NCI-H187 treated with DMSO at 0.1 percent for 48 hours (cell line): ENCODE data around the gene TNFAIP8.

Source experiments
- DNase-seq: peaks from one replicate; lab custom pipeline; 2025; lab: John Stamatoyannopoulos, UW

TNFAIP8 gene

DNA sequence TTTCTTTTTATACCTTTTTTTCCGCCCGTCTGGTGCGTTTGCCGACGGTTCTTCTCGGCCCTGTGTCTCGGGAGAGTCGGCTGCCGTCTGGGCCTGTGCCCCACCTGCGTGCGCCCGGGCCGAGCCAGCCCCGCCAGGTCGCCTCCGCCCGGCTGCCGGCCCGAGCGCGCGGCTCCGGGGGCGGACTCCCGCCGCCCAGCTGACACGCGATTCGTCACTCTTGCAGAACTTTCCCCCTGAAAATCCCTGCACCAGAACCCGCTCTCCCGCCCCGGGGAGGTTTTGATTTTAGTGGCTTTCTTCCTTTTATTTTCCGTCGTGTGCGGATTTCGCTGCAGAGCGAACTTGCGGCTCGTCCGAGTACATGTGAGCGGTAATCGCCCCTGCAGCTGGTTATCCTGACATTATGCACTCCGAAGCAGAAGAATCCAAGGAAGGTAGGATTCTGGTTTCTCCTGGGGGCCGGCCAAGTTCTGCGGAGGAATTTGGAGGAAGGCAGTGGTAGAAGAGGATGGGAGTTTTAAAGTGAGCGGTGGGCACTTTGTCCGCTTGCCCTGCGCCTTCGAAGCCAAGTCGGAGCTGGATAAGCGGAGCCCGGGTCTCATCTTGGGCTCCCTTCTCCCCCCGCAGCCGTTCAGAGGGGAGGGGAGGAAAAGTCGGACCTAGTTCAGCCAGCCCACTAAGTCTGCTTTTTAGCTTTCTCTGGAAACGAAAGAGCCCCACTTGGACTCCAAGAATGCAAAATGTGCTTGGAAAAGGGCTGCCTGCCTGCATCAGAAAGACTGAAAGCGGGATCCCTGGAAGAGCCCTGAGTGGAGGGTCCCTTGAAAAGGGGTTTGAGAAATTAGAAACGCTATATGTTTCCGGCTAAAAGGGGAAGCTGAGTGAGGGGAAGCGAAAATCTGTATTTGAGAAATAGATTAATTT is at the start of gene TNFAIP8:
Gene TNFAIP8, plus strand, starts transcription at position 335 of the 927 bp plus-strand sequence. Its CDS starts 72 bp downstream, at position 407.
- DNase-seq = no peak

DNA sequence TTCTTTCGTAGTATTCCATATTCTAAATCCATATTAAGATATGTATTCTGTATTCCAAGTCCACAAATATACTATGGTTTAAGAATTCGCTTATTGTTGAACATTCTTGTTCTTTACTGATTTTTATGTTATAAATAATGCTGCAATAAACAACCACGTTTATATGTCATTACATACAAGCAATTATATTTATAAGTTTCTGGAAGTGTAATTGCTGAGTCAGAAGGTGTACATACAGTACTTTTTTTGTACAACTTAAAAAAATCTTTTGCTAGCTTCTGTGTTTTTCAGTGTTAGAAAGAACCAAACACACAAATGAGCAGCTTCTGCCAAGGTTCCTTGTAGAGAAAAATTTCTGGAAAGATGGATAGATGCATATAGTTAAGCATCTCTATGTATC is 48.6 kb upstream of the TNFAIP8 start:
- DNase-seq = no peak

DNA sequence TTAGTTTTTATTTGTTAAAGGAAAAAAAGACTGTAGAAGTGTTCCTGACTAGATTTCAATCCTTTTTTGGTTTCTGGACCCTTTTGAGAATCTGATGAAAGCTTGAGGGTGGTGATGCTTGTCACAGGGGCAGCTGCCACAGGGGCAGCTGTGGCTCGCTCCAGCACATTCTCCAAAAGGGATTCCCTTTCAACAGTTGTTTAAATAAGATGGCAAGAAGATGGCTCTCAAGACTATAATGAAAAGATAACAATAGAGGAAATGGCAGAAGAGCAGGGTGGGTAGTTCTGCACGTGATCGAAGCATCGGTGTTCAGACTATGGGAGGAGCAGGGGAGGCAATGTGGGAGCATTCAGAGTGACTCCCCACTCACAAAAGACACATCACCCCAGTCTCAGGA is 46.5 kb upstream of the TNFAIP8 start:
- DNase-seq = no peak

DNA sequence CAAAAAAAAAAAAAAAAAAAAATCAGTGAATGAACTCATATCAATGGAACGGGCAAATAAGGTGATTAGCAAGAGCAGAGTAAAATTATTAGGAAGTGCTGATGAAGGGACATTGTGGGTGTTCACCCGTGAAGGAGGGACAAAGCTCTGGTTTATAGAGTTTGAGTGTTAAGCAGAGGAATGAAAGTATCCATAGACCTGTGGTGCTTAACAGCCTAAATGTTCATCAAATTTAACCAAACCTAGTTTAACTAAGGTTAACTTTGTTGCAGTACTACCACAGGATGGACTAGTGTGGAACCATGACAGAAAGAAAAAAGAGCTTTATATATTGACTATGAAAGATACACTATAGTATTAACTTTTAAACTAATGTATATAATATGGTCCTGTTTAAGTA is 44.1 kb upstream of the TNFAIP8 start:
- no peak for DNase-seq

DNA sequence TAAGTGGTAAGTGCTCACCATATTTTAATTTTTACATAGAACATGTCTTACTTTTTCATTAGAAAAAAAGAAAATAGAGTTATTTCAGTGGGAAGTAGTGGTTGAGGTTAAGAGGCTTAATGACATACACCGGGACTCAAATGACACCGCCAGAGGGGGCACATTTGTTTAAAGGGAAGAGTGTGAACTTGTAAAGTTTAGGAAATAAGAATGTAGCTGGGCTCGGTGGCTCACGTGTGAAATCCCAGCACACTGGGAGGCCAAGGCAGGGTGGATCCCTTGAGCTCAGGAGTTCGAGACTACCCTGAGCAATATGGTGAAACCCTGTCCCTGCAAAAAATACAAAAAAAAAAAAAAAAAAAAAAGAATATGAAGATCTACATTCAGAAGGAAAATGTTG is 43.4 kb upstream of the TNFAIP8 start:
- no peak for DNase-seq

DNA sequence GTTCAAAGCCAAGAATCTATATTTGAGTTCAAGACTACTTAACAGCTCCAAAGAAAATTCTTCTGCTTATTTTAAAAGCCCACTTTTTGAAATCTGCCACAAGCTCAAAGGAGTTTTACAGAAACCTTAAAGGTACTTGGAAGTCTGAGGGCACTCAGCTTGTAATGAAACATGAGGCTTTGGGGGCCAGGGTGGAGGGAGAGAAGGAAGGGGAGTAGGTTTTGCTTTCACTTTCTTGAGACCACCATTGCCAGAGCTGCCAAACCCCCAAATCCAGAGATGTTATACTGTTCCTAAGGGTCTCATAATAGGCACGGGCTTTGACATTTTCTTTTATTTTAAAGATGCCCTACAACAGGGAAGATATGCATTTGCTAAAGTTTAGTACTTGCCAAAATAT is 42.6 kb upstream of the TNFAIP8 start:
- no peak for DNase-seq

DNA sequence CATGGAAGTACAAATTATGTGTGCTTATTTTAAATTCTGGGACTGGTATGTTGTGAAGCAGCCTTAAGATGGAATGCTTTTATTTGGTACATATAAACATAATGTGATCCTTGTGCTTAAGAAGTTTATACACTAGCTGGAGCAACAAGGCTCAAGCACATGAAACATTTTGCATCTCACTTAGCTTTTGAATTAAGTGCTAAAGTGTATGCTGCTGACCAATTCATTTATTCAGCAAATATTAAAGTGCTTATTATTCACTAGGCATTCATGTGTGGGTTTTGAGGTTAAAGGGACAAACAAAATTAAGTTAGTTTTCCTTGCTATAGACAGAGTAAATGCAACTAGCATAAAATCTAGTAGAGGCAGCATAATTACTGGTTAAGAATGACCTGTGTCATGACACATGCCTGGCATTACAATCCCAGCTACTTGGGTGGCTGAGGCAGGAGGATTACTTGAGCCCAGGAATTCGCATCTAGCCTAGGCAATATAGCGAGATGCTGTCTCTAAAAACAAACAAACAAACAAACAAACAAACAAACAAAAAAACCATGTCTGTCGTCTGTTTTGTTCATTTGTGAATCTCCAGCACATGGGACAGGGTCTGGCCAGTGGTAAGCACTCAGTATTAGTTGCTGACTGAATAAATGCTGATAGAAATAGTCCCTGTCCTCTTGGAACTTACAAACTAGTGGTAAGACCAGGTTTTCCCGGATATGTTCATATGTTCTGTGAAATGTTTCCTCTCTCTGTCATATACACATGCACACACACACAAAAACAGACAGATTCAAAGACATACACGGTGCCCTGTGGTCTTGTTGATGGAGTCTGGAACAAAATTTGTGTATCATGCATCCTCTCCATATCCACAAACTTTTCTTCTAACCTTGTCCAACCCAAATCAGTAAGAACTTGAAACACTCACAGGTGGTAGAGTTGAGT is 41.9 kb upstream of the TNFAIP8 start:
- DNase-seq = no peak

DNA sequence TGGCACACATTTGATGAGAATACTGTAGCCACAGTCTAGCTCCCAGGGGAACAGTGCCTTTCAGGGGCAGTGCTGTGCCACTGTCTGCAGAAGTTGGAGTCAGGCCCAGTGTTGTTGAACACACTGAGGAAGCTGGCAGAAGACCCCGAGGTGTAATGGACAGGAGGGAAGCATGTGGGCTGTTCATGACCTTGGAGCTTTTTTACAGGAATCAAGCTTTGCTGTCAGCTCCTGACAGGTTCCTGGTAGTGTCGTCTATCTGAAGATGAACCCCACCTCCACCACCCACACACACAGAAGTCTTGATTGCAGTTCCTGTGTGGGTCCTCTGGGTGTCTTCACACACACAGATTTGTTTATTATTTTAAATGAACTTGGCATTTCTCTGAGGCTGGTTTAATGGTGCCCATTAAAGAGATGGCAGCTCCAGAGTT is 40.3 kb upstream of the TNFAIP8 start:
- no peak for DNase-seq

DNA sequence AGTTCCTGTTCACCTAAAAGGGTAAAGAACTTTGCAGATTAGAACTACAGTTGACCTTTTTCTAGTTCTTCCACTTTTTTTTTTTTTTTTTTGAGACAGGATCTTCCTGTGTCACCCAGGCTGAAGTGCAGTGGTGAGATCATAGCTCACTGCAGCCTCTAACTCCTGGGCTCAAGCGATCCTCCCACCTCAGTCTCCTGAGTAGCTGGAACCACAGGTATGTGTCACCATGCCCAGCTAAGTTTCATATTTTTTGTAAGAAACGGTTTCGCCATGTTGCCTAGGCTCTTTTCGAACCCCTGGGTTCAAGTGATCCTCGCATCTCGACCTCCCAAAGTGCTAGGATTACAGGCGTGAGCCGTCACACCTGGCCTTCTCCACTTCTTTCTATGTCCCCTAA is 39.7 kb upstream of the TNFAIP8 start:
- DNase-seq = no peak

DNA sequence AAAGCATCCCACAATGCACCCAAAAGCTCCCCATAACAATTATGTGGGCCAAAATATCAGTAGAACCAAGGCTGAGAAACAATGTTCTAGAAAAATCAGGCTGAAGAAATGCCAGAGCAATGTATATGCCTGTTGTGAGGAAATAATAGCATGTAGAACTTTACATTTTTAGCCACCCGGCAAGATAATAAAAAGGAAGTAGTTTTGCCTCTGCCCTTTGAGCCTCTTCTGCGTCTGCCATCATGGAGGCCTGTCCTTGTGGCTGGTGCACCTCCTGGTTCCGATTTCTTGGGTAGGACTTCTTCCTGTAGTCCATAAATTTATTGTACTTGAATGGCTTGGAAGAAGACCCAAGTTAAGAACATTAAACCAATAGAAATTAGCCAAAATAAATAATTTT is 38.9 kb upstream of the TNFAIP8 start:
- DNase-seq = no peak

DNA sequence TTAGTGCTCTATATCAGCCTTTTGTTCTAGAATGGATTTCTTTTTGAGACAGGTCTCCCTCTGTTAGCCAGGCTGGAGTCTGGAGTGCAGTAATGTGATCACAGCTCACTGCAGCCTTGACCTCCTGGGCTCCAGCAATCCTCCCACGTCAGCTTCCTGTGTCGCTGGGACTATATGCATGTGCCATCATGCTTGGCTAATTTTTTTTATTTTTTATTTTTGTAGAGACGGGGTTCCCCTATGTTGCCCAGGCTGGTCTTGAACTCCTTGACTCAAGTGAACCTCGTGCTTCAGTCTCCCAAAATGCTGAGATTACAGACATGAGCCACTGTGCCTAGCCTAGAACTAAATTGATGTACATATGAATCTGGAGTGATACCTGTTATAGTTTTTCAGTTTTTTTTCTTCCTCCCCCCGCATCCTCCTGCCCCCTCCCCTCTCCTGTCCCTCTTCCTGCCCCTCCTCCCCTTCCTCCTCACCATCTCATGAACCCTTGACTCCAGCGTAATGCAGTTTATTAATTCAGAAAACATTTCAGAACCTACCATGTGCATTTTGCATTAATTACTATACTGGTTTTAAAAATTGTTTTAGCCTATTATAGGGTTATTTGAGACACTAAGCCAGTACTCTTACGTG is 37.4 kb upstream of the TNFAIP8 start:
- no peak for DNase-seq

DNA sequence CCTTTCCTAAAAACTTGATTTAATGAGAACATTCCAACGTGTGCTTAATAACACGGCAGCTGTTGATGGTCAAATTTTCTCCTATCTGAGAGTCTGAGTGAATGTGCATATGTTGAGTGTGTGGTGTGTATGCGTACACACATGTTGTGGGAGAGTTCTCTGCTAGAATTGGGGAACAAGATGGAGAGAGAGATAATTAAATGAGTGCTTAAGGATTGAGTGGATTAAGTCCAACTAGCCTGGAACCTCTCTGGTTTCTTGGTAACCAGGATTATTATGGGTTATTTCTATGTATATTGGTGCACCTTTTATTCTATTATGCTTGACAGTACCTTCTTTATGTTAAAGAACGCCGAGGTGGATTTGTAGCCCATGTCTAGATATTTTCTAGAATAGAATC is 36.4 kb upstream of the TNFAIP8 start:
- no peak for DNase-seq

DNA sequence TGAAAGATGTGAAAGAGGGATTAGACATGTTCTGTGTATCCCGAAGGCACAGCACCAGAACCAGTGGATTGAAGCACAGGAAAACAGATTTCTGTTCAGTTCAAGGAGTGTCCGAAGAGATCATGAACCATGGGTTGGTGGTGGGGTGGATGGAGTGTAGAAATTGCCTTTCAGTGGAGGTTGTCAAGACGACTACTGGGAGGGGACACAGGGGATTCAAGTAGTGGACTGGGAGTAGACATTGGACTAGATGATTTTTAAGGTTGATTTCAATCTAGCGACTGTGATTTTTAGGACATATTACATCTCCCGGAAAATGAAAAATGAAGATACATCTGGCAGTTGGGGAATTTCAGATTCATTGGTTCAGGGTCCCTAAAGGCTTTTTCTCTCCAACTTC is 35.9 kb upstream of the TNFAIP8 start:
- no peak for DNase-seq

DNA sequence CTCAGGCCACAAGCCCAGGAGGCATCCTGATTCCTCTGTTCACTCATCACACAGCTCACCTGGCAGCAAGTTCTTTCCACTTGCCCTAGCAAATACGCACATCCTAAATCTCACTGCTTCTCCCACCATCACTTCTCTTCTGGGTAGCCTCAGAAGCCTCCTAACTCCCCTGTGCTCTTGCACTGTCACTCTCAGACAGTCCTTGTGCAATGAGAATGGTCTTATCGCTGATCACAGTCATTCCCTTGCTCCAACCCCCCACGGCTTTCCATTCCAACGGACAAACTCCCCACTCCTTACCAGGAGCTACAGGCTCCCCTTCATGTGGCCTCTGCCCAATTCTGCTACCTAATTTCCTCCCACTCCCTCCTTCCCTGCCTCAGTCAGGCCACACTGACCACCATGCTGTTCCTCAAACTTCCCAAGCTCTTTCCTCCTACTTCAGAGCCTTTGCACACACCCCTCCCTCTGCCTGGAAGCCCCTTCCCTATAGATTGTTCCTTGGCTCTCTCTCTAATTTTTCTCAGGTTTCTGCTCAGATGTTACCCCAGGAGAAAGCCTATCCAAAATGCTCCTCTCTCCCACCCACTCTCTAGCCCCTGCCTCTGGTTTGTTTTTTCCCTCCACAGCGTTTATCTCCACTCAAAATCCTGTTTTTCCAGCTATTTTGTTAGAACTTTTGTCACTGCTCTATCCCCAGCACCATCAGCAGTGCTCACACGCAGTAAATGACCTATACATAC is 34.1 kb upstream of the TNFAIP8 start:
- no peak for DNase-seq

DNA sequence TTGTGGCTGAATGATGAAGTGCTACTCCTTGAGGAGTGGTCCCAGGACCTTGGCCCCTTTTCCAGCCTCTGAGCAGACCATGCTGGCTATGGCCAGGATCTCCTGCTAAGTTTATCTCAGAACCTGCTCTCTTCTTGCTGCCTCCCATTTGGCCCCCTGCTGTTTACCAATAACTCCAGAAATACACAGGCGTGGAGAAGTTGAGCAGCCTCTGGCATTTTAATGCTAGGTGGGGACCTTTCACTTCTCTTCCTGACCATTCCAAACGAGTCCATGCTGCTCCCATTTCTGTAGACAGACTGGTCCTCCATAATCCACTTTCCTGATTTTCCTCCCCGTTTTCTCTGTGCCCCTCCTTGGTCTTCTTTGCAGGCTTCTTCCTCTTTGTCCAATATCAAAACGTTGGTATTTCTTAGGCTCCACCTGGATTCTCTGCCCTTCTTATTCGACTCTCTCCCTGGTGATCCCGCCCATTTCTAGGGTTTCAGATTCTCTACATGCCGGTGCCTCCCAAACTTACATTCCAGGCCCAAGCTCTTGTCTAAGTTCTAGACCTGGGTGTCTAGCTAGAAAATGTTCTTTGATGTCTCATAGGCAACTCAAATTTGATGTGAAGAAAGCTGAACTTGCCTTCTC is 33.4 kb upstream of the TNFAIP8 start:
- DNase-seq = no peak

DNA sequence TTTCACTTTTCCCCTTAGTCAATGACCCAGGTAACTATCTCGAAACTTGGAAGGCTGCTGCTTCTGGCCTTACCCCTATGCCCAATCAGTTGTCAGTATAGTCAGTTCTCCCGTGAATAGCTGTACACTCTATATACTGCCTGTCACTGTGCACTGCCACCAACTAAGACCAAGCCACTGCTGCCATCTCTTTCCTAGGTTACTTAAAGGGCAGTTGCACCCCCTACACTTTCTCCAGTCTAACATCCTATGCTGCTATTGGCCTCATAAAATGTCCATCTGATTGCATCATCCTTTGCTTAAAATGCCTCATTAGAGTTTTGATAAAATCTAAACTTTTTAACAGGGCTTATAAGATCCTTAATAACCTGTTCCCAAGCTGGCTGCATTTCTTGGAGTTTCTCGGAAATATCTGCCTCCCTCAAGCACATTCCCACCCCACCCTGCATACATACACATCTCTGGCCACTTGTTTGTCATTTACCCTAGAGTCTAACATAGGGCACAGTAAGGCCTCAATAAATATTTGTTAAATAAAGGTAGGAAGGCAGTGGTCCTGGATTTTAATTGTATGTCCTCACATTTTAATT is 32.8 kb upstream of the TNFAIP8 start:
- DNase-seq = no peak

DNA sequence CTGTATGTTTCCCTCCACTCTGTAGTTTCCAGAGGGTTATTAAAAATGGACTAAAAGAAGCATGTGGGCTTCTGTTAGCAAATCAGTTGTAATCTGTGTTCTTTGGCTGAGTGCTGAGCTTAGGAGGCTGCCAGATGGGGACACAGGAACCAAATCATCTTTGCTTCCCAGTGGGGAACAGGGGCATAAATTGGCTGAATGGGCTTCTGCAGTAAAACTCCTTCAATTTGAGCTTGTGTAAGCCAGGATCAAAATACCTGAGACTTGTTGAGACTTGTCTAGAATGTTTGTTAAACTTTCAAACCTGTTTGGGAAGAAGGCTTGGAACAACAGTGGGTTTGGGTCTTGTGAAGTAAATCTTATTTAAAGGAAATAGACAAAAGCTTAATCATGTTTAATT is 32.2 kb upstream of the TNFAIP8 start:
- no peak for DNase-seq

DNA sequence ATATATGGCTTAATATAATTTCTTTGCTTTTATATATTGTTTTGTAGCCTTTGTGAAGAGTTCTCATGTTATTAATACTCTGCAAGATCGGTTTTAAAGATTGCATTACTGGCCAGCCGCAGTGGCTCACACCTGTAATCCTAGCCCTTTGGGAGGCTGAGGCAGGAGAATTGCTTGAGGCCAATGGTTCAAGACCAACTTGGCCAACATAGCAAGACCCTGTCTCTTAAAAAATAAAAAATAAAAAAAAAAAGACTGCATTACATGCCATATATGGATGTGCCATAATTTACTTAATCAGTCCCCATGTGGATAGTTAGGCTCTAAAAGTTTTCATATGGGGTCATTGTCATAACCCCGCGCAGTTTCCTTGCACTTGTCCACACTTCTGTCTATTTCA is 31.0 kb upstream of the TNFAIP8 start:
- DNase-seq = no peak

DNA sequence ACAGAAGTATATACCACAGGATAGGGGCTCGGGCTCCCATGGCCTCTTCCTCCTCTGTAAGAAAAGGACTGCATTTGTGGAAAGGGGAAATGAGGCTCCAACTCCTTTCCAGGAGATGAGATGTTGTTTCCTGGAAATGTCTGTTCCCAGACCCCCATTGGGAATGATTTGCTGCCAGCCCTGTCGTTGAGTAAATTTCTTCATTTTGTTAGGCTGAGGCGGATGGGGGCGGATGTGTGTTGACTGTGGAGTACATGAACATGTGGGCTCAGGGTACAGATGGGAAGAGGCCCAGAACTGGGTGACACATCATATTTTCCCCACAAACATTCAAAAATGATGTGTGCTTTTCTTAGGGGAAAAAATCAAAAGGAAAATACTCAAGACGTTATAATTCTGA is 28.8 kb upstream of the TNFAIP8 start:
- DNase-seq = no peak

DNA sequence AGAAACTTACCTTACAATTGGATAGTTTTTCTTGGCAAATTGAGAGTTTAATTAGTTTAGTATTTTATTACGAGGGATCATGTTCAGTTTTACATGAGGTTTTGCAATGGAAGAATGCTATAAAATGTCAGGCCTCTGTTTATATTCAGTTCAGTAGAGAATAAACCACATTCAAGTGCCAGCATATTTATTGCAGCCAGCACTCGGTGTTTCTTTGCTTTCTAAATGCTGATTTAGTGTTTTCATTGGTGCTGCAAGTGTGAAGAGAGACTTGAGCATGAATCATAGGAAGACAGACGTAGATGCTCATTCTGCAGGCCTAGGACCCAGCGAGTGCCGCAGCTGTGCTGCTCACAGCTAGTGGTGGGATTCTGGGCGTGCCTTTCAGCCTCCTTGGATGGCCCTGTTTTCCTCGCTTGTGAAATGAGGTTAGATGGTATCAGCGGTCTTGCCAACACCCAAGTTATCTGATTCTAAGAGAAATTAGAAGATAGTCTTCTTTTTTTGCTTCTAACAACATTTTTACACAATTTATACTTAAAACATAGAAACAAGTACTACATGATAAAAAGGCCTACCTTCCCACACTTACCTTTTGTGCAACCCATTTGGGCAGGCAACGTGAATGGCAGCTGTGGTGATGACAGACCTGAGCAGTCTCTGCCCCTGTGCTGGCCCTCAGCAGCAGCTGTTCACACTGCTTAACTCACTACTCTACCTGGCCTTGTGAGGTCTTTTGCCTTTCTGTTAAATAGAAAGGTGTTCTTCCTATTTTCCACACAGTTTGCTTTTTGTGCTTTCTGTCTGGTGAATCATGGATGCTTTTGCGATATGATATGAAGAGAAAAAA is 26.8 kb upstream of the TNFAIP8 start:
- DNase-seq = no peak
